BE2C (cell line): Measurements from ENCODE around the gene JADE1.

Experiments used
- DNase-seq: peaks from one replicate; pipeline ENCODE4 v3.0.0-alpha.2; 2020
- H3K27me3 ChIP-seq: fragments of 250-450 bp; sonication (Bioruptor Pico); 2 replicates; pipeline ENCODE4 v1.5.1; 2020; ENCODE audit warnings: mild to moderate bottlenecking
- H3K36me3 ChIP-seq: fragments of 250-450 bp; sonication (Bioruptor Pico); 2 replicates; pipeline ENCODE4 v1.5.1; 2020; ENCODE audit warnings: mild to moderate bottlenecking
- H3K4me1 ChIP-seq: fragments of 250-450 bp; sonication (Bioruptor Pico); 2 replicates; pipeline ENCODE4 v1.5.1; 2020
- H3K4me3 ChIP-seq: 2 replicates; pipeline ENCODE4 v1.5.1; 2011; ENCODE audit warnings: low read depth, low read length
- H3K9me3 ChIP-seq: fragments of 250-450 bp; sonication (Bioruptor Pico); 2 replicates; pipeline ENCODE4 v1.5.1; 2020
- TF ChIP-seq, protein P1 (sequence below): IDR thresholded peaks from 2 replicates; pipeline ENCODE4 v1.5.1; 2012; ENCODE audit warnings: mild to moderate bottlenecking, low read depth, low read length

The JADE1 gene

DNA sequence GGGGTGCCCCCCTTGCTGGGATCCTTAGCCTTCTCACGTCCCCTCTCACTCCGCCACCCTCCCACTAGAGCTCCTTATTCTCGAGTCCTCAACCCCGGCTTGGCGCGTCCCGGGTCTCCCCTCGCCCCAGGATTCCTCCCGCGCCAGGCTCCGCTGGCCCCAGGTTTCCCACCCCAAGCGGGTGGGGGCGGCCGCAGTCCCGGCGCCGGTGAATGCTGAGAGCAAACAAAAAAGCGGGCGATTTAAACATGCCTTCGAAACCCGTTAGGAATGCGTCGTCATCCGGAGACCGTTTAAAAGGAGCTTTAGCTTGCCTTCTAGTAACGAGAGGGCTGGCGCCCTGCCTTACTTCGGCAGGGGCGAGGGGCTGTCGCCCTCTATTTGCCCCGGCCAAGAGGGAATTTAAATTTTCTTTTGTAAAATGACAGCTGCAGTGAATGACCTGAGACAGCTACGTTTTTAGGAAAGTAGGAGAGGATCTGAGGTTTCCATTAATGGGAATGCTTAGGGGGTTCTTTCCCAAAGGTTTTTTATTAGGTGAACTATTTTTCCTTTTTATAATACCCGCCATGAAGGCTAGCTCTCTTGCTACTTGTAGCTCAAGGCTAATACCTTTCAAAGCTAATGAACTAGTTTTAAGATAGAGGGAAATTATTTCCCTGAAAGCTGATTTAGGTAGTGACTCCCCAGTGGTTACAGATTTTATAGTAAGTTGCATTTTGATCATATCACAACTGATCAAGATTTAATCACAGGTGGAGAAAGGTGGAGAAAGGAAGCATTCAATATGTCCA lies 3.1 kb downstream of the JADE1 start:
- peak; percentile 48 for DNase-seq
- H3K9me3 ChIP-seq, result 0 out of 2 replicates have a peak, but pooled peaks cover 3% of the 10 kb centered on the region
- peaks cover 3% of the 10 kb centered on the region; the same call in 1 of the 2 replicates for H3K4me1 ChIP-seq
- peak overlapping the region; percentile 83 for H3K4me3 ChIP-seq
- no peaks in the 10 kb centered on the region for H3K36me3 ChIP-seq
- no peaks in the 10 kb centered on the region for H3K27me3 ChIP-seq
- TF ChIP-seq, protein P1, sequence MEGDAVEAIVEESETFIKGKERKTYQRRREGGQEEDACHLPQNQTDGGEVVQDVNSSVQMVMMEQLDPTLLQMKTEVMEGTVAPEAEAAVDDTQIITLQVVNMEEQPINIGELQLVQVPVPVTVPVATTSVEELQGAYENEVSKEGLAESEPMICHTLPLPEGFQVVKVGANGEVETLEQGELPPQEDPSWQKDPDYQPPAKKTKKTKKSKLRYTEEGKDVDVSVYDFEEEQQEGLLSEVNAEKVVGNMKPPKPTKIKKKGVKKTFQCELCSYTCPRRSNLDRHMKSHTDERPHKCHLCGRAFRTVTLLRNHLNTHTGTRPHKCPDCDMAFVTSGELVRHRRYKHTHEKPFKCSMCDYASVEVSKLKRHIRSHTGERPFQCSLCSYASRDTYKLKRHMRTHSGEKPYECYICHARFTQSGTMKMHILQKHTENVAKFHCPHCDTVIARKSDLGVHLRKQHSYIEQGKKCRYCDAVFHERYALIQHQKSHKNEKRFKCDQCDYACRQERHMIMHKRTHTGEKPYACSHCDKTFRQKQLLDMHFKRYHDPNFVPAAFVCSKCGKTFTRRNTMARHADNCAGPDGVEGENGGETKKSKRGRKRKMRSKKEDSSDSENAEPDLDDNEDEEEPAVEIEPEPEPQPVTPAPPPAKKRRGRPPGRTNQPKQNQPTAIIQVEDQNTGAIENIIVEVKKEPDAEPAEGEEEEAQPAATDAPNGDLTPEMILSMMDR, result no peak

- no peak for DNase-seq
- no peak overlapping the region for H3K4me3 ChIP-seq
- H3K4me1 ChIP-seq, result peaks cover 3% of the 10 kb centered on the region; the same call in 1 of the 2 replicates
- TF ChIP-seq, protein P1, result no peak
- peaks cover 3% of the 10 kb centered on the region; the same call in 1 of the 2 replicates for H3K9me3 ChIP-seq
- 0 out of 2 replicates have a peak, but pooled peaks cover 2% of the 10 kb centered on the region for H3K36me3 ChIP-seq
- no peaks in the 10 kb centered on the region for H3K27me3 ChIP-seq
Measured at GRCh38 chr4:128813965-128814364, 4.5 kb downstream of the JADE1 start.

DNA sequence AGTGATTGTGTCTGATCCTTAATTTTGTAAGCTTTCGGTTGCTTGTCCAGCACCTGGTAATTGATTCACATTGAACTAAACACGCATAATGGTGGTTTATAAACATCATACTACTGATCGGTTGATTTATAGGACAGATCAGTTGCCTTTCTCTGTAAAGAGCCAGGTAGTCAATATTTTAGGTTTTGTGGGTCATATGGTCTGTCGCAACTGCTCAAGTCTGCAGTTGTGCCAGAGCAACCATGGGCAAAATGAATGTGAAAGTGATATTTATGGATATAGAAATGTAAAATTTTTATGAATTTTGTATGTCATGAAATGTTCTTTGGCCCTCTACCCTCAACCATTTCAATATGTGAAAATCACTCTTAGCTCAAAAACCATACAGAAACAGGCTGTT lies 8.9 kb downstream of the JADE1 start:
- no peak for DNase-seq
- no peak overlapping the region for H3K4me3 ChIP-seq
- 0 out of 2 replicates have a peak, but pooled peaks cover 6% of the 10 kb centered on the region for H3K36me3 ChIP-seq
- H3K9me3 ChIP-seq, result peaks cover 3% of the 10 kb centered on the region
- H3K27me3 ChIP-seq, result no peaks in the 10 kb centered on the region
- no peaks in the 10 kb centered on the region for H3K4me1 ChIP-seq
- TF ChIP-seq, protein P1, result no peak

- H3K36me3 ChIP-seq, result 0 out of 2 replicates have a peak, but pooled peaks cover 6% of the 10 kb centered on the region
- TF ChIP-seq, protein P1, result no peak
- H3K4me1 ChIP-seq, result no peaks in the 10 kb centered on the region
- H3K4me3 ChIP-seq, result no peak overlapping the region
- H3K27me3 ChIP-seq, result no peaks in the 10 kb centered on the region
- DNase-seq, result no peak
- peaks cover 3% of the 10 kb centered on the region for H3K9me3 ChIP-seq
Measured at GRCh38 chr4:128819082-128819742, 9.7 kb downstream of the JADE1 start.

- no peaks in the 10 kb centered on the region for H3K27me3 ChIP-seq
- TF ChIP-seq, protein P1, result no peak
- no peak overlapping the region for H3K4me3 ChIP-seq
- H3K36me3 ChIP-seq, result 0 out of 2 replicates have a peak, but pooled peaks cover 6% of the 10 kb centered on the region
- no peaks in the 10 kb centered on the region for H3K4me1 ChIP-seq
- H3K9me3 ChIP-seq, result no peaks in the 10 kb centered on the region; the same call in none of the 2 replicates
- DNase-seq, result no peak
Measured at GRCh38 chr4:128820671-128821070, 11.2 kb downstream of the JADE1 start.
